AG09319 (cell line): ENCODE measurements around the gene SORL1.

Experiments used
- DNase-seq: peaks from one replicate; pipeline ENCODE4 v3.0.0-alpha.2; 2010; ENCODE audit warnings: low read depth; ENCODE audit errors: extremely low read depth
- CTCF ChIP-seq: IDR thresholded peaks from 2 replicates; pipeline ENCODE4 v1.5.1; 2011; ENCODE audit warnings: low read depth, mild to moderate bottlenecking, inconsistent platforms, low read length, moderate library complexity

The SORL1 gene

GRCh38 chr11:121513807-121514206 lies 61.7 kb downstream of the SORL1 start:
- no peak for DNase-seq
- no peak for TF ChIP-seq CTCF

- no peak for DNase-seq
- TF ChIP-seq CTCF: no peak
Measured at GRCh38 chr11:121514432-121515334, 62.6 kb downstream of the SORL1 start.

GRCh38 chr11:121515335-121515671 lies 63.2 kb downstream of the SORL1 start:
- TF ChIP-seq CTCF: no peak
- no peak for DNase-seq

- TF ChIP-seq CTCF: no peak
- no peak for DNase-seq
Measured at GRCh38 chr11:121517996-121518395, 65.9 kb downstream of the SORL1 start.

- TF ChIP-seq CTCF: no peak
- peak; percentile 70 for DNase-seq
Measured at GRCh38 chr11:121520243-121521144, 68.4 kb downstream of the SORL1 start.

GRCh38 chr11:121521145-121522042 lies 69.3 kb downstream of the SORL1 start:
- DNase-seq: no peak
- no peak for TF ChIP-seq CTCF
